ENCODE data around the gene FHIT. TPM values are rescaled to one million over a fixed set of nuclear protein-coding genes. Genes with fewer than 3 reads are reported as not detected.

The FHIT gene
- total RNA-seq, 4 donors from 2014 or later, result 4.4 to 10.6 (median 8.4) TPM

GRCh38 chr3:60169755-60170154 lies 1081.5 kb downstream of the FHIT start:
- TF ChIP-seq CTCF (IDR thresholded peaks at IDR 0.05; ENCODE audit: low read depth), result no peak

DNA sequence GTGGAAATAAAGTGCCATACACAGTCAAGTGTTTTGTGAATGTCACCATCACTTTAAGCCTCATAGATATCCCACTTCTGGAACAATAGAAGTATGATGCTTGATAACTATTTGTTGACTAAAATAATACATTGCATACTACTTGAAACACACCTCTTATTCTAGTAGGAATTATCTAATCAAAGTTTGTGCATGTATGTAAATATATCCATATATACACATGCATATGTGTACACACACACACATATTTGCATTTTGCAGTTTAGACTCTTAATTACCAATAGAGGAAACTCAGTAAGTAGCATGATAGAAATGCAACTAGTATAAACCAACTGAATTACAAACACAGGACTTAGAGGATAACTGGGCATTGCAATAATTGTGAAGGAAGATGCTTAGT lies 1084.1 kb downstream of the FHIT start:
- no peak for TF ChIP-seq CTCF (IDR thresholded peaks at IDR 0.05; ENCODE audit: low read depth)

GRCh38 chr3:60160822-60161748 lies 1090.2 kb downstream of the FHIT start:
- no peak for TF ChIP-seq CTCF (IDR thresholded peaks at IDR 0.05; ENCODE audit: low read depth)

GRCh38 chr3:60160111-60160821 lies 1091.0 kb downstream of the FHIT start:
- no peak for TF ChIP-seq CTCF (IDR thresholded peaks at IDR 0.05; ENCODE audit: low read depth)

DNA sequence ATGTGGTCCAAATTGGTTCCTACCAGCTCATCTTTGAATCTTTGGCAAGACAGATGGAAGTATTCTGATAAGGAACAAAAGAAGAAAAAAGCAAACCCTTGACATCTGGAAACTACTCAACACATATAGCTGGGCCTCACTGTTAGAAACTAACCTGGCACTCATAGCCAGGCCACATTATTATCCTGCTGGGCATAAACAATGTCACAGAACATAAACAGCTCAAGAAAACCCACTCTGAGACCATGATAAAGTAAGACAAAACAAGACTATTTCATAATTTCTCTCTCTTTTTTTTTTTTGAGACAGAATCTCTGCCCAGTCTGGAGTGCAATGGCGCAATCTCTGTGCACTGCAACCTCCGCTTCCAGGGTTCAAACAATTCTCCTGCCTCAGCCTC lies 1093.2 kb downstream of the FHIT start:
- no peak for TF ChIP-seq CTCF (IDR thresholded peaks at IDR 0.05; ENCODE audit: low read depth)

GRCh38 chr3:60154011-60154410 lies 1097.2 kb downstream of the FHIT start:
- no peak for TF ChIP-seq CTCF (IDR thresholded peaks at IDR 0.05; ENCODE audit: low read depth)

All from subcutaneous adipose tissue (tissue), 4 donors.